ENCODE results near the gene HBS1L. TPM values are rescaled to one million over a fixed set of nuclear protein-coding genes. Genes with fewer than 3 reads are reported as not detected.

HBS1L gene
- total and polyA plus RNA-seq, 9 of the 15 experiments (the other 6 are each of a cell fraction or from before 2014, with no cell fraction given): 101 to 199 (median 145) TPM

GRCh38 chr6:135012349-135012748 lies 42.3 kb downstream of the HBS1L start:
- 92% methylated on average over 2 of the region's 2 CpGs for WGBS (ENCODE audit: insufficient coverage, low coverage, missing lambda C conversion rate)
- Histone ChIP-seq H3K79me2 (ENCODE audit: control insufficient read depth, insufficient read depth, low read length) (peaks cover 43% of the 10 kb centered on the region; the same call in 2 of the 3 replicates), H4K20me1 (replicated peaks; ENCODE audit: control insufficient read depth, insufficient read depth, low read length) (no peaks in the 10 kb centered on the region), H3K4me3 (no peak overlapping the region), H2AFZ (ENCODE audit: low read depth, low read length) (no peak overlapping the region), H3K27ac (ENCODE audit: extremely low read depth, low read depth, low read length) (no peak overlapping the region), H3K9ac (ENCODE audit: insufficient read depth in 1 of 2, low read depth in 2 of 2, low read length in 2 of 2) (no peak overlapping the region), H3K36me3 (ENCODE audit: control insufficient read depth, insufficient read depth, low read length) (peaks cover 23% of the 10 kb centered on the region; the same call in 2 of the 3 replicates), H3K4me1 (replicated peaks in 1 of 2; ENCODE audit: control insufficient read depth in 2 of 2, insufficient read depth in 2 of 2, low read length in 2 of 2) (peaks cover 2 to 5% of the 10 kb centered on the region in 2 experiments; a peak in 1 of 5 replicates), H3K4me2 (ENCODE audit: insufficient read depth, low read length) (no peak overlapping the region), H3K27me3 (ENCODE audit: control insufficient read depth in 2 of 2, insufficient read depth in 2 of 2, low read length in 2 of 2) (no peaks in the 10 kb centered on the region), H3K9me3 (replicated peaks; ENCODE audit: control insufficient read depth, insufficient read depth, low read depth, low read length) (no peaks in the 10 kb centered on the region), H3K9me1 (ENCODE audit: control insufficient read depth, insufficient read depth, low read length) (no peaks in the 10 kb centered on the region)
- in situ Hi-C loops (cut with MboI) (no loop called here), intact Hi-C loops (cut with micrococcal nuclease) (no loop called here)
- BruUV-seq (replicated peaks): no TSS peak
- TF ChIP-seq GTF2F1 (IDR thresholded peaks at IDR 0.05; ENCODE audit: low read depth, low read length): no peak
- no peak for TF ChIP-seq ZNF318 (IDR thresholded peaks at IDR 0.05; ENCODE audit: borderline replicate concordance in 1 of 2, low read depth in 1 of 2)
- no peak for TF ChIP-seq ZNF449 (CRISPR knock-in tag; IDR thresholded peaks at IDR 0.05)
- POLR2A ChIA-PET: interaction anchor here (0.5 to 0.7 kb wide), 2 partner anchors 196 to 1549 kb away, joined by 3 to 4 read pairs; no protein-coding TSS in a partner anchor
- ATAC-seq (no peak), FAIRE-seq (no peak), DNase-seq (ENCODE audit: extremely low read depth in 1 of 4, low spot score in 3 of 4) (no peak)
- CTCF ChIA-PET (ENCODE audit: low intra/inter-chr PET ratio): no interaction called here
